SHP77 (cell line): ENCODE results near the gene SPRR2E.
"Not testable (repeated sequence)": the region's sequence is repeated elsewhere in the genome, so short reads cannot be mapped to it uniquely, and the experiment has no call there.

Experiments used
- DNase-seq, 2 experiments: peaks; one replicate each; lab custom pipeline; 2025; lab: John Stamatoyannopoulos, UW

SPRR2E gene

GRCh38 chr1:153094426-153094825, at the start of gene SPRR2E:
TSS of gene SPRR2E (minus strand) at chr1:153094526. CDS start at chr1:153093751, 775 bp downstream.
- DNase-seq = no peak

DNA sequence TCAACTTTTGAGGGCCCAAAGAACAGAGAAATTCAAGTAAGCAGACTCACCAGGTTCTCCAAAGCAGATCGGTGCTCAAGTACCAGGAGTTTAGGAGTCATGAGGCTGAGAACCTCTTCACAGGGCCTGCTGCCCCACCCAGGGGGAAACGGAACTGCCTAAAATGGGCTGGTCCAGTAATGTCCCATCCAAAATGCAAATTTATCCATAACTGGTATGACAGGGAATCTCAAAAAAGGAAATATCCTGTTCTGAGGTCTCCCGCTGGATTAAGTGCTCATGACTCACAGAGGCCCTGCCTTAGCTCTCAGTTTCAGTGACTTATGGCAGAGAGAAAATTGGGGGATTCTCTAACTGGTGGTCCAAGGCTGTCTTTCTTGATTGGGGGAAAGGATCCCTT, 47.1 kb upstream of the SPRR2E start:
- no peak for DNase-seq

DNA sequence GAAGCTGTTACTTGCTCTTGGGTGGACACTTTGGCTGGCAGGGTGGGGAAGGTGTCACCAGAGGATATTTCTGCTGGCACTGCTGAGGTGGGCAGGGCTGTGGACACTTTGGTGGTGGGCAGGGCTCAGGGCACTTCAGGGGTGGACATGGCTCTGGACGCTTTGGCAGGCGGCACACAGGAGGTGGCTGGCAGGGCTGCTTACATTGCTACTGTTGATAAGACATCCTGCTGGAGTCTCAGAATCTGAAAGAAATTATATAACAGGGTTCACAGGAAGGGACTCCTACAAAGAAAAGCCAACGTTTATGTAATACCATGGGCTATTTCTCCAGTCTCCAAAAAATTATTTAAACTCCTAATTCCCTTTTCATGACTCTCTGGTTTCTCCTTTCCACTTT, 46.2 kb upstream of the SPRR2E start:
- no peak for DNase-seq

DNA sequence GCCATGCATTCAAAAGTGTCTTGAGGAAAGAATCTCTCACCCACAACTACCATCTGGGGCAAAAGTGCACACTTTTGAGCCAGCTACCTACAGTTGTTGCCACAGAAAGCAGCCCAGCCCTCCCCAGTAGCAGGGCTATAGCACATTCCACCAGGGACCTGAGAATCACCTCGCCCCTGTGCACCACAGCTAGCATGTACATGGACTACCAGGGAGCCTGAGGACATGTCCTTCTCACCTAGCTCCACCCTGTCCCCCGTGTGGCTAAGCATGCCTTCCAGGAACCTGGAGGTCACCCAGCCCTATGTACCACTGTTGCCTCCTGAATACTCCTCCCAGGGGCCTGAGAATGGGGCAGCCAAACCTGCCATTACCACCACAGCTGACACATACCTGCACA, 39.4 kb upstream of the SPRR2E start:
- DNase-seq = no peak

- no peak for DNase-seq
Measured at GRCh38 chr1:153133267-153133666, 38.9 kb upstream of the SPRR2E start.

DNA sequence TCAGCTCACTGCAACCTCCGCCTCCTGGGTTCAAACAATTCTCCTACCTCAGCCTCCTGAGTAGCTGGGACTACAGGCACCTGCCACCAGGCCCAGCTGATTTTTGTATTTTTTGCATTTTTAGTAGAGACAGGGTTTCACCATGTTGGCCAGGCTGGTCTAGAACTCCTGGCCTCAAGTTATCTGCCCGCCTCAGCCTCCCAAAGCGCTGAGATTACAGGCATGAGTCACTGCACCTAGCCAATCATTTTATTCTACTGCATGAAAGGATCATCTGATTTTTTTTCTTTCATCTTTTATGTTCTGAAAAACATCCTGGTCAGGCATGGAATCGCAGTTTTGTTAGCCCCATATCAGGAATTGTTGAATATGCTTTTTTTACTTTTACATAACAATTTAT, 34.4 kb upstream of the SPRR2E start:
- DNase-seq = not testable (repeated sequence)

- DNase-seq = no peak
Measured at GRCh38 chr1:153127296-153127695, 33.0 kb upstream of the SPRR2E start.

GRCh38 chr1:153125536-153125935, 31.2 kb upstream of the SPRR2E start:
- DNase-seq = no peak

GRCh38 chr1:153123793-153124192, 29.5 kb upstream of the SPRR2E start:
- not testable (repeated sequence) for DNase-seq

GRCh38 chr1:153122831-153123421, 28.6 kb upstream of the SPRR2E start:
- peak; percentile 5 to 42 for DNase-seq

GRCh38 chr1:153120945-153121344, 26.6 kb upstream of the SPRR2E start:
- no peak for DNase-seq

DNA sequence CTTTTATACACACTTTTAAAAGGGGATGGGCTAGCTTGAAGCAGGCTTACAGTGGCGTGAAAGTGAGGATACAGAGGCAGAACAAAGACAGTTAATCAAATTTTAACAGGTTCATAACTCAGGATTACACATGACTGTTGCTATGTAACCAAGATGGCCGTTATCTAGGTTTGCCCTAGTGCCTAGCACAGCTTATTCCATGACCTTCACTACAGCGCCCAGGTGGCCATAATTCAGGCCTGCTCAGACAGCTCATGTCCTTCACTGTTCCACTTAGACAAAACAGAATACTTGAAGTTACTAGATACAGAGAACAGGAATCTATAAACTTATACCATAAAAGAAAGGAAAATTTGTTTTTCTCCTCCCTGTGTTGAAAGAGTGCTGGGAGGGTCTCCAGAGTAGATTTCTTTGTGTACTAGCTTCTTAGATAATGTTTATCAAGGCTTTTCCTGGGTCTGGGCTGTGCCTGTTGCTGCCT, 25.2 kb upstream of the SPRR2E start:
- no peak for DNase-seq

GRCh38 chr1:153115264-153115663, 20.9 kb upstream of the SPRR2E start:
- not testable (repeated sequence) for DNase-seq

- DNase-seq = no peak
Measured at GRCh38 chr1:153113416-153113815, 19.1 kb upstream of the SPRR2E start, which contains the start of gene SPRR2F. TSS of gene SPRR2F (minus strand) at chr1:153113516. CDS start at chr1:153112733, 783 bp downstream.

GRCh38 chr1:153112454-153112853, 18.1 kb upstream of the SPRR2E start:
- DNase-seq = not testable (repeated sequence)

DNA sequence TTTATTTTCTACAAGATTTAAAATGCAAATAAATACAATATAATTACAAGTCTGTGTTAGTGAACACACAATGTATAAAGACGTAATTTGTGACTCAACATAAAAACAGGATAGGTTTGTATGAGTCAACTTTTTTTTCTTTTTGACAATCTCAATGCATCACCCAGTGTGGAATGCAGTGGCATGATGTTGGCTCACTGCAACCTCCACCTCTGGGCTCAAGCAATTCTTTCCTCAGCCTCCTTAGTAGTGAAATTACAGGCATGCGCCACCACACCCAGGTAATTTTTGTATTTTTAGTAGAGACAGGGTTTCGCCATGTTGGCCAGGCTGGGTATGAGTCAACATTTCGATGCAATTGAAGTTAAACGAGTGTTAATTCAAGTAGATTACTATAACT, 5.9 kb upstream of the SPRR2E start:
- DNase-seq = no peak

DNA sequence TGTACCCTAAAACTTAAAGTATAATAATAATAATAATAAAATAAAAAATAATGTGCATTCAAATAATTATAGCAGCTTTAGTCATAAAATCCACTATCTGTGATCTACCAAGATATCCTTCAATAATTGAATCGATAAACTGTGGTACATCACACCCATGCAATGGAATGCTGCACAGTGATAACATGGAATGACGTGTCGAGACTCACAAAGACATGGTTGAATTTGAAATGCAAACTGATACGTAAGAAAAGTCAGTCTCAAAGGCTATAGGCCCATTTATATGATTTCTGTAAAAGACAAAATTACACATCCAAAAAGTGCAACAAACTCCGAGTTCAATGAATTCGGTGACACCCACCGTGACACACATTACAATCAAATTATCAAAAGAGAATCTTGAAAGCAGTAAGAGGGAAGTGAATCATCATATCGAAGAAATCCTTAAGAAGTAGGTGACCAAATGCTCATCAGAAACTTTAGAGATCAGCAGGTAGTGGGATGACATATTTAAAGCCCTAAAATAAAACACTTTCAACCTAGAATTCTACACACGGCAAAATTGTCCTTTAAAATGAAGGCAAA, 5.2 kb upstream of the SPRR2E start:
- no peak for DNase-seq

- DNase-seq = no peak
Measured at GRCh38 chr1:153095764-153096163, 1.4 kb upstream of the SPRR2E start.

DNA sequence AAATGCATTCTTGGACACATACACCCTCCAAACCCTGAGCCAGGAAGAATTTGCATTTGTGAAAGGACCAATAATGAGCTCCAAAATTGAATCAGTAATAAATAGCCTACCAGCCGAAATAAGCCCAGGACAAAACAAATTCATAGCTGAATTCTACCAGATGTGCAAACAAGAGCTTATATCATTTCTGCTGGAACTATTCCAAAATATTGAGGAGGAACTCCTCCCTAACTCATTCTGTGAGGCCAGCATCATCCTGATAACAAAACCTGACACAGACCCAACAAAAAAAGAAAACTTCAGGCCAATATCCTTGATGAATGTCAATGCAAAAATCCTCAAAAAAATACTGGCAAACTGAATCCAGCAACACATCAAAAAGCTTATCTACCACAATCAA, 6.7 kb downstream of the SPRR2E start:
- DNase-seq = no peak

DNA sequence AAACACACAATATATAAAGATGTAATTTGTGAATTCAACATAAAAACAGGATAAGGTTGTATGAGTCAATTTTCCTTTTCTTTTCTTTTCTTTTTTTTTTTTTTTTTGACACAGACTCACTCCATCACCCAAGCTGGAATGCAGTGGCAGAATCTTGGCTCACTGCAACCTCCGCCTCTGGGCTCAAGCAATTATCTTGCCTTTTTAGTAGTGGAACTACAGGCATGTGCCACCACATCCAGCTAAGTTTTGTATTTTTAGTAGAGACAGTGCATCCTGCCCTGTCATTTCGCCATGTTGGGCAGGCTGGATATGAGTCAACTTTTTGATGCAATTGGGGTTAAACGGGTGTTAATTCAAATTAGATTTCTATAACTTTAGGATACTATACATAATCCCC, 12.6 kb downstream of the SPRR2E start:
- no peak for DNase-seq

- DNase-seq = no peak
Measured at GRCh38 chr1:153072806-153073726, 21.3 kb downstream of the SPRR2E start.

GRCh38 chr1:153071511-153071910, 22.8 kb downstream of the SPRR2E start, which contains the start of gene SPRR2B:
TSS of gene SPRR2B (minus strand) at chr1:153071611. CDS start at chr1:153070839, 772 bp downstream.
- no peak for DNase-seq

DNA sequence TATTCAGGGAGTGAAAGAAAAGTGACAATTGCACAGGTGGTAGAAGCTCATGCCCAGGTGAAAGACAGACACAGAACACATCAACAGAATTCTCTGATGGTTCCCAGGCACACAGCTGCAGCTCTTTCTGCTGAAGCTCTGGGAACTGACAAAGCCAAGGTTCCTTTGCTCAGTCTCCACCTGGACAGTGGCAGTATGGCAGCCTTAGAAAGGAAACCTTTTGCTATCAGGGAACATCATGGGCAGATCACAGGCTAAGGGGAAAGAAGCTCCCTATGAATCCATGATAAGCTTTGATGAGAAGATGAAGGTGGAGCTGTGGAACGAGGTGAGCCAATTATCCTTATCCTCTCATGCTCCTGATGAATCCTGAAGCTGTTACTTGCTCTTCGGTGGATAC, 24.1 kb downstream of the SPRR2E start:
- no peak for DNase-seq
